SKM-1 (cell line): Measurements from ENCODE around the gene SEL1L.
"Not testable (repeated sequence)": the region's sequence is repeated elsewhere in the genome, so short reads cannot be mapped to it uniquely, and the experiment has no call there.

ENCODE experiments used
- DNase-seq: peaks from one replicate; lab custom pipeline; 2025; ENCODE audit not compliant: unreplicated experiment; lab: John Stamatoyannopoulos, UW

The SEL1L gene

DNA sequence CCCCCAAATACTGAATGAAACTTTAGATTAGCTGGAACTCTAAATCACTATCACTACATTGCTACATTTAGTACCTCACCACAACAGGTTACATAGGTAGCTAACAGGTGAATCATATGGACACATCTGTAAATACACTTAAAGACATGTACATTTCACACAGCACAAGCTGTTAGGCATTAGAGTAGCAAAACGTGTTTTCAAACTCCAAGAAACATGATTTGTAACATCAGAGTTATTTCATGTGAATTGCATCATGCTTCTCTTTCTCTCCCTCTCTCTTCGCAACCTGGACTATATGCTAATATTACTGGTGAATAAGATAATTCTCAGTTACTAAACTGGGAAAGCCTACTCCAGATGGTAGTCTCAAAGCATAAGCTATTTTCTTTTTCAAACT is 4.3 kb downstream of the SEL1L start:
- DNase-seq = no peak

DNA sequence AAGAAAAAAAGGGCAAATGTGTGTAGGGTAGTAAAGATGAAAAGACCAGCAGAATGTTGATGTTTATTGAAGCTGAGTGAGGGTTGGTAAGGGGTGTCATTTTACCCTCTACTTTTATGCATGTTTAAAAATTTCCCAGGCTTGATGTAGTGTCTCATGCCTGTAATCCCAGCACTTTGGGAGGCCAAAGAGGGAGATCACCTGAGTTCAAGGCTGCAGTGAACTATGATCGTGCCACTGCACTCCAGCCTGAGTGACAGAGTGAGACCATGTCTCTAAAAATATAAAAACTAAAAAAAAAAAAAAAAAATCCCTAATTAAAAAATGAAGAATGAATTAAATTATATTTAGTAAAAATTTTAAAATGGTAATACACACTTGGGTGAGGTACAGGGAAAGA is 8.5 kb downstream of the SEL1L start:
- no peak for DNase-seq

DNA sequence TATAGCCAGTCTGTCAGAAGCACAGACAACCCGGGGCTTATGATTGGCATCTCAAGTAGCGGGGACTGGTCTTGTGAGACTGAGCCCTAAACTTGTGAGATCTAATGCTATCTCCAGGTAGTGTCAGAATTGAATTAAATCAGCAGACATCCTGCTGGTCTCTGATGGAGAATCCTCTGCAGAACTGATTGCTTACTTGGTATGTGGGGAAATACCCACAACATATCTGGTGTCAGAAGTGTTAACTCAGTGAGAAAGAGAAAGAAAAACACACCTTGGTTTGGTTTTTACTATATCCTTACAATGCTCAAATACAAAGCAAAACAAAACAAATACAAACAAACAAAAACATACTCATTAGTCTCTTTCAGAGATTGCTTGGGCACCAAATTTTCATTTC is 10.0 kb downstream of the SEL1L start:
- no peak for DNase-seq

DNA sequence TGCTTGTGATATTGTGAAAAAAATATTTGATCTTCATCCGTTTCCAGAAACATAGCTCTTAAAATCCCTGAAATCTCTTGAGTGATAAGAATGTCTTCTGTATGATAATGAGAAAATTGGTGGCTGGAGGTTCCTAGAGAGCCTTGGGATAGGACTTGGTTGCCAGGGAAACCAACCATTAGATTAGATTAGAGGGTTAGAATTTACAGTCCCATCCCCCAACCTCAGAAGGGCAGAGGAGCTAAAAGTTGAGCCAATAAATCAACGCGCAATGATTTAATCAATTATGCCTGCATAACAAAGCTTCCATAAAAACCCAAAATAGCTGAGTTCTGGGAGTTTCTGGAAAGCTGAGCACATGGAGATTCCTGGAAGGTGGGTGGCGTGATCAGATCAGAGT is 10.6 kb downstream of the SEL1L start:
- DNase-seq = no peak

DNA sequence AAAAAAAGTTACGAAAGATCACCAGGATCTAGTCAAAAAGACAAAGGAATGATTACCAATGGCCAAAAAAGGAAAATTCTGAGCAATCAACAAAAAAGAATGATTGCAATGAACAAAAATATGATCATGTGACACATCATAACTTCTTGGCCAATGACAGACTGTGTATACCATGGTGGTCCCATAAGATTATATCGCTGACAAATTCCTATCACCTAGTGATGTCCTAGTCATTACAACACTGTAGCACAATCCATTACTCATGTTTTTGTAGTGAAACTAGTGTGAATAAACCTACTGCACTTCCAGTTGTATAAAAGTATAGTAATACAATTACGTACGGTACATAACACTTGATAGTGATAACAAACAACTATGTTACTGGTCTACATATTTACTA is 12.3 kb downstream of the SEL1L start:
- DNase-seq = no peak

DNA sequence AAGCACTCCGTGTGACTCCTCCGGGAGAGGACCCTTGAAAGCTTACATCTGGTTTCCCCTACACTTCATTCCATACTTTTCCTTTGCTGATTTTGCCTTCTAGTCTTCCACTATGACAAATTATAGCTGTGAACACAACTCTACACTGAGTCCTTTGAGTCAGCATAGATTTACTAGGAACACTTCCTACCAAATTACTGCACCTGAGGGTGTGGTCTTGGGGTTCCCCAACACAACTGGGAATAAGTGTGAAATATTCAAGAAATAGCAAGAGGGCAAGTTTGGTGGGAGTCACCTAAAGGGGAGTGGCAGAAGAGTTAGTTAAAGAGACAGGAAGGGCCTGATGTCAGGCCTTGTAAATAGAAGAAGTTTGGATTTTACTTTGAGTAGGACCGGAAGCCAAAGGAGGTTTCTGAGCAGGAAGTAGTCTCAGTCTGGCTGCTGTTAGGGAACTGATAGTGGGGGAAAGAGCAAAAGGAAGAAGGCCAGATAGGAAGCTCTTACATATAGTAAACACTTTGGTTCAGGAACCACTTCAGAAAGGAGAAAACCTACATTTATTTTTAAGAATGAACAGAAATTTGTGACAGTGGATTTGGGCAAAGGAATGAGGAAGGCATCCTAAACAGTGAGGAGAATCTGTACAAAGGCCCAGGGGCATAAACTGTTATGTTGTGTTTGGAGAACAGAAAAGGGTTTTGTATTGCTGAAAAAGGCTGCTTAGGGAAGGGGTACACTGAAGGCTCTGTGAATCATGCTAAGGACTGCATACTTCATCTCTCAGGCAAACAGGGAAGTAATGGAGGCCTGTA is 14.2 kb downstream of the SEL1L start:
- DNase-seq = peak; percentile 64

DNA sequence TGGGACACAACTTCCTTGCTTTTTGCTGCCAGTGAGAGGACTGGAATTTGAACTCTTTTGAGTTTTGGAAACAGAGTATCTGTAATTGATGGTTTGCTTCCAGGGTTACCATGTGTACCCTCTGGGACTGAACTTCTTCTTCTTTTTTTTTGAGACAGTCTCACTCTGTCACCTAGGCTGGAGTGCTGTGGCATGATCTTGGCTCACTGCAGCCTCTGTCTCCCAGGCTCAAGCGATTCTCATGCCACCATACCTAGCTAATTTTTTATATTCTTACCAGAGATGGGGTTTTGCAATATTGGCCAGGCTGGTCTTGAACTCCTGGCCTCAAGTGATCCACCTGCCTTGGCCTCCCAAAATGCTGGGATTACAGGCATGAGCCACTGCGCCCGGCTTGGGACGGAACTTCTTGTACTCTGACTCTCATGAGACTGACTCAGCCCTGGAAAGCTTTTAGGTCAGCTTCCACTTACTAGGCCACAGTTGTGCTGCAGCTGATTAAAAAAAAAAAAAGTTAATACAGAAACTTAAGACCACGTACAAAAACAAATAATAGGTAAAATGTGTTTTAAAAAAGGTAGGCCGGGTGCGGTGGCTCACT is 15.8 kb downstream of the SEL1L start:
- DNase-seq = no peak

DNA sequence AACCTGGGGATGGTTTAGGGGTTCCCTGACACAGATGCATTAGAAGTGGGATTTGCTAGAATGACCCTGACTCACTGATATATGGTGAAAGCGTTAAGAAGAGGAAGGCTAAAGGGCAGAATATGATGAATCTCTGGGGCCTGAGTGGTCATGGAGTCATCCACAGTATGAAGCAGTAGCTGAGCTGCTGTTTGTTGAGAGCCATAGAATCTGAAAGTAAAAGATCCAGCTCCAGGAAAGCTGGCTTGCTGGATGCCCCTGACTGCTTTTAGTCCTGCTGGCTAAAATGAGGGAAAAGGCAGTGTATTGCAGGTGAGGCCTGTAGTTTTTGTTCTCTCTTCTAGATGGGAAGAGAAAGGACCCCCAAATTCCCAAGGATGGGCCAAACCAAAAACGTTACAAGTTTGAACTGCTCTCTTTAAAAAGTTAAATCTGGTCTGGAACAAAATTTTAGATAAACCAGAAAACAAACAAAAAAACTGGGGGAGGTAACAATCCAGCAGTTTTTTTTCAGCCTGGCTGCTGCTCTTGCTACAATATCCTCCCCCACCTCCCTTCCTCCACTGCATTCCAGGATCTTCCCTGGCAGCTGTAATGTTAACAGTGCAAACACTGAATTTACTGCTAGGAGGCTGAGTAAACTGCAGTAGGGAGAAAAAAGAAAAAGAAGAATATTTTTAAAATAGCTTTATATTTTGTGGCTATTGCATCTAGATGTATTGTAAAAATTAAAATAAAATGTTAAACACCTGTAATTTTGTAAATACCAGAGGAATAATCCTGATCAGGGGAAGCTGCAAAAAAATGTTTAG is 16.5 kb downstream of the SEL1L start:
- DNase-seq = no peak

DNA sequence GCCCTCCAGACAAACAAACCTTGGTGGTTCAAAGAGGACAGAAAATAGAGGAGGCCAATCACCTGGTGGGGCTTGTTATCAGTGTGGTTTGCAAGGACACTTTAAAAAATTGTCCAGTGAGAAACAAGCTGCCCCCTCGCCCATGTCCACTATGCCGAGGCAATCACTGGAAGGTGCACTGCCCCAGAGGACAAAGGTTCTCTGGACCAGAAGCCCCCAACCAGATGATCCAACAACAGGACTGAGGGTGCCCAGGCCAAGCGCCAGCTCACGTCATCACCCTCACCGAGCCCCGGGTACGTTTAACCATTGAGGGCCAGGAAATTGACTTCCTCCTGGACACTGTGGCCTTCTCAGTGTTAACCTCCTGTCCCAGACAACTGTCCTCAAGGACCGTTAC is 17.7 kb downstream of the SEL1L start:
- DNase-seq = not testable (repeated sequence)

DNA sequence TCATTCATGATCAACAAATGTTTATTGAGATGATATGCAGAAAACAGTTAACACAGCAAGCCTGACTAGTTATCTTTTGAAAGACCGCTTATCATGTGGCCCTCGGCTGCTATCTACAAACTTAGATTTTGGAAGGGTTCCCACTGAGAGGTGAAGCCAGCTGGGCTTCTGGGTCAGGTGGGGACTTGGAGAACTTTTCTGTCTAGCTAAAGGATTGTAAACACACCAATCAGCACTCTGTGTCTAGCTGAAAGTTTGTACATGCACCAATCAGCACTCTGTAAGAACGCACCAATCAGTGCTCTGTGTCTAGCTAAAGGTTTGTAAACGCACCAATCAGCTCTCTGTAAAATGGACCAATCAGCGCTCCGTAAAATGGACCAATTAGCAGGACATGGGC is 20.8 kb downstream of the SEL1L start:
- DNase-seq = not testable (repeated sequence)

DNA sequence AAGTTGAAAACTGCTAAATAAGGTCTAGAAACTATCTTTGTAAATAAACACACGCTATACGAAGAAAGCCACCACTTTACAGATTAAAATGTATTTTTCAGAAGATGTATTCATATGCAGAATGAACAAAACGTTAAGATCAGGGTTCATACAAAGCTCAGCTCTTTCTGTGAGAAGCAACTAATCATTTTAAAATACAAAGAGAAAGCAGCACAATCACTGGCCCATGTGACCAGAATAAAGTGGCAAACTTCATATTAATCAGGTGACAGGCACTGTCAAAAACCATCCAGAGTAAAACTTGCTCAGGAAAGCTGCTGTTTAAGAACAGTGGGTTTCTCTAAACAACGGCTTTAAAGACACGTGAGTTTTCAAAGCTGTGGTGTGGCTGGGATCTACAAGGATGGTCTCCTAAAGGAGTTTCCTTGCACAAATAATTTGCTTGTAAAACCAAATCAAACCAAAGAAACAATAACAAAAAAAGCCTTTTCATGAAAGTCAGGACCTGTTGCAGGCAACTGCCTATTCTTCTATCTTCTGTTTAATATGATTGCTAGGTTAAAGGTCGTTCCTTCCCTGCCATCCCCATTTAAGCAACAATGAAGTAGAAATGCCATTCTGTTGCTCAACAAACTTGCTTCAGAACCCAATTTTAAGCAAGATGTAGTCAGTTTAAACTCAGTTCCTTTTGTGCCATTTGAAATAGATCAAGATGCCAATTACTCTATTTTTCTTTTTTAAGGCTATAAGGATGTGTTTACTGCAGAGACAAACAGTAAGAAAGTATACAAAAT is 22.3 kb downstream of the SEL1L start:
- DNase-seq = no peak

DNA sequence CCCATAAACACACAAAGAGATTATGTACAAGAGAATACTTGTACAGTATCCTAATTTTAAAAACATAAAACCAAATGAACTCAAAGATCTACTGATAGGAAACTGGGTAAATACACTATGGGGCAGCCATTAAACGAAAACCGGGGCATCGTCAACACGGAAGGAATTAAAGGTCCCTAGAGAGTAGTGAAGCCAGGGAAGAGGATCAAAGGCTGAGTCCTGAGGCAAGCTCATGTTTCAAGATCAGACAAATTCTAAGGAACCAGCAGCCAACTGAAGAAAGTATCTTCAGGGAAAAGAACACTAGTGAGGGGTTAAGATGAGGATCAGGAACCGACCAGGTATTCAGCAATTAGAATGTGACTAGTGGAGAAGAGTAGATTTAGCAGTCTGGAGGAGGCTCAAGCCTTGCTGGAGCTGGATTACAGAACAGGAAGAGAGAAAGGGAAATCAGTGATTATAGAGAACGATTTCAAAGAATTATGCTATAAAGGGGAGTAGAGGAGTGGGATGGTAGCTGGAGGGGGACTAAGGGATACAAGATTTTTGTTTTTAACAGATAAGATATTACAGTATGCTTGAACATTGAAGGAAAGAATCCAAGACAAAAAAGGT is 23.7 kb downstream of the SEL1L start:
- DNase-seq = no peak

DNA sequence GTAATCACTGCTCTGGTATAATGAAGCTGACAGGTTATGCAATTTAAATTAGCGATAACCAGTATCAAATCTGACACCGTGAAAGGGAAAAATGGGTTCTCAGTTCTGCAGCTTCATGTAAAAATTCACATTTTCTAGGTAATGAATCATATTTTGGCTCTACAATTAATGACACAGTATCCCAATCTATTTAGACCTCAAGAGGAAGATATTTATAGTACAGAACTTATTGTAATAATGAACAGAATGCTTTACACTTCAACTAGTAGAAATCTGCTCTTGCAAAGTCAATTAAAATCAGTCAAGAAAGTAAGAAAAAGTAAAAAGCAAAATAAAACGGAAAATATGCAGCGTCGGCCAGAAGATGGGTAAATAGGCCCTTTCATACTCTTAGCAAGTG is 24.3 kb downstream of the SEL1L start:
- no peak for DNase-seq

DNA sequence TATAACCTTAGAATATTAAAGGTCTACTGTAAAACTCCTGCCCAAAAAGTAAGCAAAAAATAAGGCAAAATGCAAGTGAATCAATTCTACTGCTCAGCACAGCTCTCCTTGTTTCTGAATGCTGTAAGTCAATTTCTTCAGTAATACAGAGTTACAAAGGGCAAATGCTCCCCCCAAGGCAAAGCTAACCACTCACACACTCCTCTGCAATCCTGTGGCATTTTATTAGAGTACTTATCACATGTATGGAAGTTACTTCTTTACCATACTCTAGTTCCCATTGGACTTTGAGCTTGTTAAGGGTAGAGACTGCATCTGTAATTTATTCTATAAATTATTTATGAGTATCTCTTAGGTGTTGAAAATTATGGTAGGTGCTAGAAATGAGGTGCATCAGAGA is 27.2 kb downstream of the SEL1L start:
- no peak for DNase-seq

DNA sequence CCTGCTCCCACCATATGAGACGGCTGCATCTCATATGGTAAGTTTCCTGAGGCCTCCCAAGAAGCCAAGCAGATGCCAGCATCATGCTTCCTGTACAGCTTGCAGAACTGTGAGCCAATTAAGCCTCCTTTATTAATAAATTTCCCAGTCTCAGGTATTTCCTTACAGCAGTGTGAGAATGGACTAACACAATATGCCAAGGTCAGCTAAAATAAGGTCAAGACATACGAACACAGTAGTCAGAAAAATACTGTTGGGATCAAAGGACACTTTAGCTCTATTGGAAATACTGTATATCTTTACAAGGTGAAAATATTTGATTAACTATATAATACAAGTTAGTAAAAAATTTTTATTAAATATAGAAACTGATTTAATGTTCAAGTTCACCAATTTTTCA is 28.8 kb downstream of the SEL1L start:
- DNase-seq = no peak

DNA sequence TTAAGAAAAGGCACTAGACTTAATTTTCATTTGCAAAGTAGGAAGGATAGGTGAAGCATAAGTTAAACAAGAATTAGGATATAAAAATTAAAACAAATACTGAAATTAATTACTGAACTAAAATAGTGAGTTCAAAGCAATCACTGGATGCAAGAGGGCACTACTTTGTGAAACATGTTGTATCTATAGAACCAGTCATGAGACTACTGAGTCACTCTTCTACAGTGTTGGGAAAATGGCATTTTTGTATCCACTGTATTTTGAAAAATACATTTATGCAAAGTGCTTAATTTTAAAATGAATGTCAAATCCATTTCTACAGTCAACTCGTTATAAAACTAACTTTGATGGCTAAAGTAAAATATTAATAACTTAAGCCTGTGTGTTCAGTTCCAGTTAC is 47.9 kb downstream of the SEL1L start:
- no peak for DNase-seq

DNA sequence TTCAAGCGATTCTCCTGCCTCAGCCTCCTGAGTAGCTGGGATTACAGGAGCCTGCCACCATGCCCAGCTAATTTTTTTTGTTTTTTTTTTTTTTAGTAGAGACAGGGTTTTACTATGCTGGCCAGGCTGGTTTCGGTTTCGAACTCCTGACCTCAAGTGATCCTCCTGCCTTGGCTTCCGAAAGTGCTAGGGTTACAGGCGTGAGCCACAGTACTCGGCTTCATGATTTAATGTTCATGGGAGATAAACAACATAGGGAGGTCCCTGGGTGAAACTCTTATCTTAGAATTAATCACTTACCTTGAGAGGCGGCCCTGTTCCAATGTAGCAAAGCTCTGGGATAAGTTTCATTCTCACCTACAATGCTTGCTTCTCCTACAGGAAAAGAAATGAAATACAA is 48.3 kb downstream of the SEL1L start:
- DNase-seq = no peak

DNA sequence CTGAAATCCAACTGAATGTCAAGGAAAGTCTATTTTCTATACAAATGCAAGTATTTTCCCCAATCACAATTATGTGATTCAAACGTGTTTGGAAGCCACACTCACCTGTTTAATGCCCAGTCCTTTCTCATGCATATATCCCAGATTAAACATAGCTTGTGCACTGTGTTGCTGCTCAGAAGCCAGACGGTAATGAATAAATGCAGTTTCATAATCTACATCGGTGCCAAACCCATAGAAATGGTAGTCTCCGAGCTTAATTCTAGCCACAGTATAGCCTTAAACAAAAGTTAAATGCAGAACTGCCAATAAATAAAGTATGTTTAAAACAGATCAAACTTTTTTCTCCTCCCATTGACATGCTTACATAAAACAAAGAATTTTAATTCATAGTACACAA is 49.5 kb downstream of the SEL1L start:
- no peak for DNase-seq

DNA sequence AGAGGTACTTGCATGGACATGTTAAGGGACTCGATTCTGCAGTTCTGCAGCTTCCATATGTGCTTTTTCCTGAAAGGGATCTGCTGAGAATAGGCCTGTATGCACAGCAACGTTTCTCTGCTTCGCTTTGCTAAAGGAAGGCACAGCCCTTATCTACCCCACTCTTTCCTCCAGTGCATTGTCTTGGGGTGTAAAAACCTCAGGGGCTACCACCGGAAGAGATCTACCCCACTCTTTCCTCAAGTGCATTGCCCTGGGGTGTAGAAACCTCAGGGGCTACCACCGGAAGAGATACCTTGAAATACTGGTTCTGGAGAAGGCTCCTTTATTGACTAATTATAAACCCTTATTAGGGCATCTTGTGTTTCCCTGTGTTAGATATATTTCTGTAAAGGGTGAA is 52.9 kb downstream of the SEL1L start:
- no peak for DNase-seq

DNA sequence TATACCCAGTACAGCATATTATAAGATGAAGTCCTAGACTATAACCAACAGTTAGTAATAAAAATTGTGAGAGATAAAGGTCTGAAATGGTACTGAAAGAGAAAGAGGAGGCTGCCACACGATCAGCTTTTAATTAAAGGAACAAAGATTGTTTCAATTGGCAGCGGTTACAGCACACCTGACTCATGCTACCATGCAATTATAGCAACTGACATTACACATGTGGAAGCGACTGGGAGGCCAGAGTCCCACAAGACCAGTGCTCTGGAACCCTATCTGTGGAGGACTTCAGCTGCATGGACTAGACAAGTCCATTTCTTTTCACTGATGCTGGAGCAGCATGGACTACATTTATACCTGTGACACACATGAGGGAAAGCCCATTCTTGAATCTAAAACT is 55.2 kb downstream of the SEL1L start:
- no peak for DNase-seq

DNA sequence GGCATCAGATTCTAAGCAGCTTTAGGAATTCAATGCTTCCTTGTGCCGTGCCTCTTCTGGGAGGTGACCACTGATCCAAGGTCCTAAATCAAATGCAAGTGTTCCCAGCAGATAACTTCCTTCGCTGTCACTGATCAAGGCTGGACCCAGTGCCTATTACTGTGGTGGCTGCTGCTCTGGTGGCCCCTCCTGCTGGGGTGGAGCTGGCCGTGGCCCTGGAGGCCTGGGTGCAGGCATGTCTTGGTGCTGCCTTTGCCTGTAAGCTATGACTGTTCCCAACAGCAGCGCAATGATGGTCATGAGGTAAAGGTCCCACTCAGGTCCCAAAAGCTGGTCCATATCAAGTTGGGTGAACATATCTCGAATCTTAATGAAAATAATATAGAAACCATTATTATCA is 56.8 kb downstream of the SEL1L start:
- no peak for DNase-seq
